ENCODE data around the gene UBE2F. TPM values are rescaled to one million over a fixed set of nuclear protein-coding genes. Genes with fewer than 3 reads are reported as not detected.

The UBE2F gene
- total and polyA plus RNA-seq, 2 of the 13 experiments (the other 11 are each of a cell fraction or from before 2014, with no cell fraction given) = 35.4 to 73.1 TPM

DNA sequence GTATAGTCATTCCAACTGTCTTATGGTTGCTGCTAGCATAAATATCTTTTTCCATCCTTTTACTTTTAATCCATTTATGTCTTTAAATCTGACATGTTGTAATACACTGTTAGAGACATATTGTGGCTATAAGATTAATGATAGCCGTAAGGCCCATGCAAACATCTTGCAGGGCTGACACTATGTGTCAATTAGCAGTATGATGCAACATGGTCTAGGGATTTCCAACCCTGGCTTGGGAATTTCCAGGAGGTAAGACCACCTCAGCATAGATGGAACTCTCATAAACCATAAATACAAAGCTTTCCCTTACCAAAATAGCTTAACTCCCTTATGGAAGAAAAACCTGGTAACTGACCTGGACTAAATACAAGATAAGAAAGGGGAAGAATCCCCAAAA is 110.5 kb downstream of the UBE2F start (continued):
- TF ChIP-seq POLR2AphosphoS2 (IDR thresholded peaks at IDR 0.05; ENCODE audit: low read depth, low read length) (no peak), HMG20A (CRISPR knock-in tag; IDR thresholded peaks at IDR 0.05; ENCODE audit: borderline replicate concordance) (peak; percentile 45; the same call in 1 of the 2 replicates), BHLHE40 (IDR thresholded peaks at IDR 0.05; ENCODE audit: low read length) (no peak), ZFP36L1 (CRISPR knock-in tag; IDR thresholded peaks at IDR 0.05) (no peak), HDAC6 (IDR thresholded peaks at IDR 0.05; ENCODE audit: low read depth, low read length) (no peak), KLF16 (CRISPR knock-in tag; IDR thresholded peaks at IDR 0.05) (peak in 1 of 2 experiments; percentile 71; a peak in 1 of 4 replicates), ZNF256 (CRISPR knock-in tag; conservative IDR thresholded peaks at IDR 0.05) (no peak), GATAD2A (CRISPR knock-in tag; IDR thresholded peaks at IDR 0.05) (peak; percentile 89), FOSL1 (CRISPR knock-in tag; IDR thresholded peaks at IDR 0.05; ENCODE audit: borderline replicate concordance) (no peak), MYNN (CRISPR knock-in tag; IDR thresholded peaks at IDR 0.05; ENCODE audit: low read depth) (no peak), ZNF788 (CRISPR knock-in tag; IDR thresholded peaks at IDR 0.05; ENCODE audit: borderline replicate concordance) (no peak), EP300 (IDR thresholded peaks at IDR 0.05; ENCODE audit: low read depth in 2 of 2, low read length in 2 of 2) (peak in 1 of 2 experiments; percentile 40; a peak in 1 of 4 replicates), EP300 (CRISPR knock-in tag; IDR thresholded peaks at IDR 0.05; ENCODE audit: borderline replicate concordance) (no peak), CENPT (CRISPR knock-in tag; IDR thresholded peaks at IDR 0.05; ENCODE audit: low read depth) (no peak), ZBTB21 (CRISPR knock-in tag; IDR thresholded peaks at IDR 0.05) (no peak), PCBP1 (IDR thresholded peaks at IDR 0.05; ENCODE audit: borderline replicate concordance, low read depth, low read length) (no peak), ZNF253 (CRISPR knock-in tag; IDR thresholded peaks at IDR 0.05; ENCODE audit: borderline replicate concordance) (no peak), ZNF713 (CRISPR knock-in tag; IDR thresholded peaks at IDR 0.05) (no peak), ZNF761 (CRISPR knock-in tag; conservative IDR thresholded peaks at IDR 0.05) (no peak), WIZ (CRISPR knock-in tag; IDR thresholded peaks at IDR 0.05) (no peak), ZNF629 (CRISPR knock-in tag; conservative IDR thresholded peaks at IDR 0.05) (no peak), ZNF558 (CRISPR knock-in tag; IDR thresholded peaks at IDR 0.05; ENCODE audit: borderline replicate concordance) (no peak), KAT8 (CRISPR knock-in tag; IDR thresholded peaks at IDR 0.05) (peak; percentile 38; the same call in 1 of the 2 replicates), CBX5 (CRISPR knock-in tag; IDR thresholded peaks at IDR 0.05; ENCODE audit: borderline replicate concordance) (no peak), ZBTB7B (CRISPR knock-in tag; IDR thresholded peaks at IDR 0.05) (peak; percentile 73)
- TF ChIP-seq, protein P1, sequence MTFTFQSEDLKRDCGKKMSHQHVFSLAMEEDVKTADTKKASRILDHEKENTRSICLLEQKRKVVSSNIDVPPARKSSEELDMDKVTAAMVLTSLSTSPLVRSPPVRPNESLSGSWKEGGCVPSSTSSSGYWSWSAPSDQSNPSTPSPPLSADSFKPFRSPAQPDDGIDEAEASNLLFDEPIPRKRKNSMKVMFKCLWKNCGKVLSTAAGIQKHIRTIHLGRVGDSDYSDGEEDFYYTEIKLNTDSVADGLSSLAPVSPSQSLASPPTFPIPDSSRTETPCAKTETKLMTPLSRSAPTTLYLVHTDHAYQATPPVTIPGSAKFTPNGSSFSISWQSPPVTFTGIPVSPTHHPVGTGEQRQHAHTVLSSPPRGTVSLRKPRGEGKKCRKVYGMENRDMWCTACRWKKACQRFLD (CRISPR knock-in tag; IDR thresholded peaks at IDR 0.05; ENCODE audit: borderline replicate concordance) = no peak
- TF ChIP-seq, protein P2, sequence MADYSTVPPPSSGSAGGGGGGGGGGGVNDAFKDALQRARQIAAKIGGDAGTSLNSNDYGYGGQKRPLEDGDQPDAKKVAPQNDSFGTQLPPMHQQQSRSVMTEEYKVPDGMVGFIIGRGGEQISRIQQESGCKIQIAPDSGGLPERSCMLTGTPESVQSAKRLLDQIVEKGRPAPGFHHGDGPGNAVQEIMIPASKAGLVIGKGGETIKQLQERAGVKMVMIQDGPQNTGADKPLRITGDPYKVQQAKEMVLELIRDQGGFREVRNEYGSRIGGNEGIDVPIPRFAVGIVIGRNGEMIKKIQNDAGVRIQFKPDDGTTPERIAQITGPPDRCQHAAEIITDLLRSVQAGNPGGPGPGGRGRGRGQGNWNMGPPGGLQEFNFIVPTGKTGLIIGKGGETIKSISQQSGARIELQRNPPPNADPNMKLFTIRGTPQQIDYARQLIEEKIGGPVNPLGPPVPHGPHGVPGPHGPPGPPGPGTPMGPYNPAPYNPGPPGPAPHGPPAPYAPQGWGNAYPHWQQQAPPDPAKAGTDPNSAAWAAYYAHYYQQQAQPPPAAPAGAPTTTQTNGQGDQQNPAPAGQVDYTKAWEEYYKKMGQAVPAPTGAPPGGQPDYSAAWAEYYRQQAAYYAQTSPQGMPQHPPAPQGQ (CRISPR knock-in tag; IDR thresholded peaks at IDR 0.05; ENCODE audit: borderline replicate concordance) = no peak
